DMS114 treated with DMSO at 0.1 percent for 48 hours (cell line): ENCODE measurements around the gene FCMR.

Source experiments
- DNase-seq: peaks from one replicate; lab custom pipeline; 2025; ENCODE audit not compliant: unreplicated experiment; lab: John Stamatoyannopoulos, UW

Gene FCMR

GRCh38 chr1:206903687-206904086 lies 18.1 kb downstream of the FCMR start:
- DNase-seq, result no peak

GRCh38 chr1:206902702-206903101 lies 19.0 kb downstream of the FCMR start:
- no peak for DNase-seq

- DNase-seq, result no peak
These were observed 19.8 kb downstream of the FCMR start for GRCh38 chr1:206901944-206902343.

GRCh38 chr1:206900149-206900548 lies 21.6 kb downstream of the FCMR start:
- DNase-seq, result no peak

- DNase-seq, result no peak
These were observed 22.0 kb downstream of the FCMR start for GRCh38 chr1:206899717-206900116.

GRCh38 chr1:206898915-206899431 lies 22.8 kb downstream of the FCMR start:
- DNase-seq, result no peak

GRCh38 chr1:206898089-206898914 lies 23.4 kb downstream of the FCMR start:
- no peak for DNase-seq

GRCh38 chr1:206897175-206897574 lies 24.6 kb downstream of the FCMR start, which contains the start of gene IL24:
TSS of gene IL24 (plus strand) at chr1:206897443. CDS start at chr1:206897833, 390 bp downstream.
- DNase-seq, result no peak

GRCh38 chr1:206896261-206896660 lies 25.5 kb downstream of the FCMR start:
- DNase-seq, result no peak

- DNase-seq, result no peak
These were observed 25.9 kb downstream of the FCMR start for GRCh38 chr1:206895837-206896242.

GRCh38 chr1:206895325-206895724 lies 26.4 kb downstream of the FCMR start:
- no peak for DNase-seq

- DNase-seq, result no peak
These were observed 28.4 kb downstream of the FCMR start for GRCh38 chr1:206893380-206893779.

- DNase-seq, result no peak
These were observed 29.3 kb downstream of the FCMR start for GRCh38 chr1:206892351-206892984.

GRCh38 chr1:206891412-206891811 lies 30.3 kb downstream of the FCMR start:
- no peak for DNase-seq

- no peak for DNase-seq
These were observed 31.3 kb downstream of the FCMR start for GRCh38 chr1:206890125-206891060.

GRCh38 chr1:206887701-206888100 lies 34.0 kb downstream of the FCMR start:
- DNase-seq, result no peak

GRCh38 chr1:206886831-206887230 lies 34.9 kb downstream of the FCMR start:
- no peak for DNase-seq

- no peak for DNase-seq
These were observed 36.2 kb downstream of the FCMR start for GRCh38 chr1:206885341-206886060.

- DNase-seq, result no peak
These were observed 37.9 kb downstream of the FCMR start for GRCh38 chr1:206883876-206884275.

GRCh38 chr1:206883160-206883559 lies 38.6 kb downstream of the FCMR start:
- DNase-seq, result no peak
